ENCODE results near the gene PAQR4.
A peak's percentile ranks its signal among the peaks of the same experiment; 100 is the strongest.

PAQR4 gene

DNA sequence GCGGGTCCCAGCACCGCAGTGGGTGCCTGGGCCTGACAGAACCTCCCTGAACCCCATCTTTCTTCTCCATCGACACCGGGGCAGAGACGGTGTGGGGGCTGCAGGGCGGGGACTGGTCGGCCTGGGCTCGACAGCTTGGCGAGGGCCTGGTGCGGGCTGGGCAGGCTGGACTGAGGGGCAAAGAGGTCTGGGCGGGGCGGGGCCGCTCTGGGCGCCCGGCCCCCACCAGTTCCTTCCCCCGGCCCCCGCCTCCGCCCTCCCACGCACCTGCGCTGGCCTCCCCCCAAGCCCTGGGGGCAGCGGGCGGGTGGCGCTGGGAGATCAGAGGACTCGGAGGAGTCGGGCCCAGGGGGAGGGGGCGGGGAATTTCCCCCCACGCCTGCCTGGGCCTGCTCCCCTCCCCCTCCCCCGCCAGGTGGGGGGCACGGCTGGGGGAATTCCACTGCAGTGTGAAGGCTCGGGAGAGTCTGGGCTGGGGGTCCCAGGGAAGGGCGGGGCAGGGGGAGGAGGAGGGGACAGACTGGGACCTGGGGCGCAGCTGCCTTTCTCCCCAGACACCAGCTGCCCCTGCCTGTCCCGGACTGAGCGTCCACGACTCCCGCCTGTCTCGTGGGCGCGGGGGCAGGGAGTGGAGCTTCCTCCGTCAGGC, 6.0 kb upstream of the PAQR4 start:
- TF ChIP-seq, protein P1, sequence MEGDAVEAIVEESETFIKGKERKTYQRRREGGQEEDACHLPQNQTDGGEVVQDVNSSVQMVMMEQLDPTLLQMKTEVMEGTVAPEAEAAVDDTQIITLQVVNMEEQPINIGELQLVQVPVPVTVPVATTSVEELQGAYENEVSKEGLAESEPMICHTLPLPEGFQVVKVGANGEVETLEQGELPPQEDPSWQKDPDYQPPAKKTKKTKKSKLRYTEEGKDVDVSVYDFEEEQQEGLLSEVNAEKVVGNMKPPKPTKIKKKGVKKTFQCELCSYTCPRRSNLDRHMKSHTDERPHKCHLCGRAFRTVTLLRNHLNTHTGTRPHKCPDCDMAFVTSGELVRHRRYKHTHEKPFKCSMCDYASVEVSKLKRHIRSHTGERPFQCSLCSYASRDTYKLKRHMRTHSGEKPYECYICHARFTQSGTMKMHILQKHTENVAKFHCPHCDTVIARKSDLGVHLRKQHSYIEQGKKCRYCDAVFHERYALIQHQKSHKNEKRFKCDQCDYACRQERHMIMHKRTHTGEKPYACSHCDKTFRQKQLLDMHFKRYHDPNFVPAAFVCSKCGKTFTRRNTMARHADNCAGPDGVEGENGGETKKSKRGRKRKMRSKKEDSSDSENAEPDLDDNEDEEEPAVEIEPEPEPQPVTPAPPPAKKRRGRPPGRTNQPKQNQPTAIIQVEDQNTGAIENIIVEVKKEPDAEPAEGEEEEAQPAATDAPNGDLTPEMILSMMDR (conservative IDR thresholded peaks at IDR 0.05; ENCODE audit: low read depth): no peak

DNA sequence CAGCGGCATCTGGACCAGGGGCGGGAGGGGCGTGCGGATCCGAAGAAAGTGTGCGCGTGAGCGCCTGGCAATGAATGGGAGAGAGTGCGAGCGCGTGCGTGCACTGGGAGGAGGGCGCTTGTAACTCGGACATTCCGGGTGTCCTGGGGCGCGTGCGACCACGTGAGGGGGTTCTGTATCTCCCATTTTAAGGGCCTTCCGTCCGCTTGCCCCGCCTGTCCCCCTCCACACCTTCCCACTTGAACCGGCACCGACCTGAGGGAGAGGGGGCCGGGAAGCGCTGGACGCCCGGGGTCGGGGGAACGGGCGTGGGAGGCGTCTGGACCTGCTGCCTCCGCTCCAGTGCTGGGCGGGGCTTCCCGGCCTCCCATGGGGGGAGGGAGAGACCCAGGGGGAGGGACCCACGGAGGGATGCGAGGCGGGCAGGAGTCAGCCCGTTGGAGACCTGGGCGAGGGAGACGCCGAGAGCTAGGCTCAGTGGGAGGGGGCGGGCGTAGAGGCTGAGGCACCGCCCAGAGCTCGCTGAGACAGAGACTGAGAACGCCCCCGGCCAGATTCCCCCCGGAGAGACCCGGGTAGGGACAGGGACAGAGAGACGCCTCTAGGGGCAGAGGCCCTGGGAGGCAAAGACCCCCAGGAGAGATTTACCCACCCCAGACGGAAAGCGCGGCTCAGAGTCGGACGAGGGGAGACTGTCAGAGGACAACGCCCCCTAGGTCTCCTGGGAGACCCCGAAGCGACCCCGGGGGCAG, 5.2 kb upstream of the PAQR4 start, which contains the start of gene KREMEN2:
KREMEN2 (plus strand) TSS at position 553 of the 752 bp plus-strand sequence. CDS start 246 bp downstream, outside the sequence.
- POLR2A ChIA-PET (ENCODE audit: low non-redundant PET): interaction anchor here (1.3 kb wide), 1 partner anchor 58 kb away, joined by 3 read pairs; no protein-coding TSS in a partner anchor
- peak; percentile 91 for DNase-seq (ENCODE audit: low spot score)
- H3K27ac ChIP-seq: peak within 1 kb of the TSS; percentile 66
- TF ChIP-seq, protein P1 (conservative IDR thresholded peaks at IDR 0.05; ENCODE audit: low read depth): no peak
- CTCF ChIA-PET: interaction anchor here (0.6 to 0.7 kb wide), 2 partner anchors 22 to 39 kb away, joined by 5 to 6 read pairs; no protein-coding TSS in a partner anchor

More for the DNA sequence above, 6.0 kb upstream of the PAQR4 start:
- ChIA-PET POLR2A (ENCODE audit: low non-redundant PET) (no interaction called here), CTCF (interaction anchor here (0.6 to 0.7 kb wide), 2 partner anchors 22 to 125 kb away, joined by 3 to 6 read pairs; no protein-coding TSS in a partner anchor)
- no peak for DNase-seq (ENCODE audit: low spot score)
- H3K27ac ChIP-seq: peak overlapping the region; percentile 66

DNA sequence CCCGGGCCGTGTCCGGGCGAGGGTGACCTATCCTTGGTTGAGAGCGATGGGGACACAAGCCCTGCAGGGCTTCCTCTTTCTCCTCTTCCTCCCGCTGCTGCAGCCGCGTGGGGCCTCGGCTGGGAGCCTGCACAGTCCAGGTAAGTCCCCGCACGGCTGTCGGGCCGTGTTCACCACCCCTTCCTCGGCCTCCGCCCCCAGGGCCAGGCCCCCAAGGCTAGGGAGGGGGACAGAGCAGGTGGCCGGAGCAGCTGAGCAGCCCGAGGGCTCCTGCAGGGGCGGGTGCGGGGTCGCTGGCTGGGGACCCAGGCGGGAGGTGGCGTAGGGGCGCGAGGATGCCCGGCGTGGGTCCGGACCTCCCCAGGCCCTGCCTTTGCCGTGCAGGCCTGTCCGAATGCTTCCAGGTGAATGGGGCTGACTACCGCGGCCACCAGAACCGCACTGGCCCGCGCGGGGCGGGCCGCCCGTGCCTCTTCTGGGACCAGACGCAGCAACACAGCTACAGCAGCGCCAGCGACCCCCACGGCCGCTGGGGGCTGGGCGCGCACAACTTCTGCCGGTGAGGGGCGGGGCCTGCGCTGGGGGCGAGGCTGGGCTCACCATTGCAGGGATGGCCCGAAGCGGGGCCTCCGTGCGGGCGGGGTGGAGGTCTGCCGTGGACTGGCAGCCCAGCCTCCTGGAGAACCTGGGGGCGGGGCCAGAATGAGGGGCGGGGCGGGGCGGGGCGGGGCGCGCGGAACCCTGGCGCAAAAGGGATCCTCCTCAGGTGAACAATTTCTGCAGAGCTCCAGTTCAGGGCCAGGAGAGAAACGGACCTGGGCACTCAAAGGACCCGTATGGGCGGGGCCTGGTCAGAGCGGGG, 4.4 kb upstream of the PAQR4 start:
- peak overlapping the region; percentile 66 for H3K27ac ChIP-seq
- CTCF ChIA-PET: interaction anchor here (0.6 to 1.5 kb wide), 2 partner anchors 37 to 40 kb away, joined by 3 to 5 read pairs; no protein-coding TSS in a partner anchor
- POLR2A ChIA-PET (ENCODE audit: low non-redundant PET): interaction anchor here (1.1 to 1.3 kb wide), 2 partner anchors 56 to 59 kb away, joined by 3 to 7 read pairs; no protein-coding TSS in a partner anchor
- TF ChIP-seq, protein P1 (conservative IDR thresholded peaks at IDR 0.05; ENCODE audit: low read depth): no peak
- DNase-seq (ENCODE audit: low spot score): peak; percentile 93

DNA sequence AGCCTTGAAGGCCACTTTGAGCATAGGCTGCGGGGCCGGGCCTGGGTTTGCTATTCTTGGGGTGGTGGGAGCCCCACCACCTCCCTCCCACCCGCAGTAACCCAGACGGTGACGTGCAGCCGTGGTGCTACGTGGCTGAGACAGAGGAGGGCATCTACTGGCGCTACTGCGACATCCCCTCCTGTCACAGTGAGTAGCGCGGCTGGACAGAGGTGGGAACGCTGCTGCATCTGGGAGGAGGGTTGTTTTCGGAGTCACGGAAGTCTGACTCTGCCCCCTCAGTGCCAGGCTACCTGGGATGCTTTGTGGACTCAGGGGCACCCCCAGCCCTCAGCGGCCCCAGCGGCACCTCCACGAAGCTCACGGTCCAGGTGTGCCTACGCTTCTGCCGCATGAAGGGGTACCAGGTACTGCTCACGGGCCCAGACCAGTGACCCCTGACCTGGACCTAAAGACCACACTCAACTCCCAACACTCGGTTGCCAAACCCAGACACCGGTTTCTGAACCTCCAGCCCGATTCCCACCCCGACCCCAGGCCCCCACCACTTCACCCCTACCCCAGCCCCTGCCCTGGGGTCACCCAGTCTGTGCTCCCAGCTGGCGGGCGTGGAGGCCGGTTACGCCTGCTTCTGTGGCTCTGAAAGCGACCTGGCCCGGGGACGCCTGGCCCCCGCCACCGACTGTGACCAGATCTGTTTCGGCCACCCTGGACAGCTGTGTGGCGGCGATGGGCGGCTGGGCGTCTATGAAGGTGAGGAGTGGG, 2.9 kb upstream of the PAQR4 start:
- ChIA-PET CTCF (interaction anchor here (1.5 kb wide), 1 partner anchor 39 kb away, joined by 3 read pairs; no protein-coding TSS in a partner anchor), POLR2A (ENCODE audit: low non-redundant PET) (no interaction called here)
- no peak for DNase-seq (ENCODE audit: low spot score)
- peak overlapping the region; percentile 66; the same call in 1 of the 2 replicates for H3K27ac ChIP-seq
- TF ChIP-seq, protein P1 (conservative IDR thresholded peaks at IDR 0.05; ENCODE audit: low read depth): no peak

DNA sequence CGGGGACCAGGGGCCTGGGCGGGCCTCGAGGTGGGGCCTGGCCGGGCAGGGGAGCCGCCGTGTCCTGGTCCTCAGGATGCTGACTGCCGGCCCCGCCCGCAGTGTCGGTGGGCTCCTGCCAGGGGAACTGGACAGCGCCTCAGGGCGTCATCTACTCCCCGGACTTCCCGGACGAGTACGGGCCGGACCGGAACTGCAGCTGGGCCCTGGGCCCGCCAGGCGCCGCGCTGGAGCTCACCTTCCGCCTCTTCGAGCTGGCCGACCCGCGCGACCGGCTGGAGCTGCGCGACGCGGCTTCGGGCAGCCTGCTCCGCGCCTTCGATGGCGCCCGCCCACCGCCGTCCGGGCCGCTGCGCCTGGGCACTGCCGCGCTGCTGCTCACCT, 2.3 kb upstream of the PAQR4 start:
- DNase-seq (ENCODE audit: low spot score): no peak
- H3K27ac ChIP-seq: no peak overlapping the region
- ChIA-PET POLR2A (ENCODE audit: low non-redundant PET) (no interaction called here), CTCF (no interaction called here)
- TF ChIP-seq, protein P1 (conservative IDR thresholded peaks at IDR 0.05; ENCODE audit: low read depth): no peak

Measured in RWPE1 (cell line).